IMR-90 (cell line): ENCODE measurements around the gene MEX3A. TPM values are rescaled to one million over a fixed set of nuclear protein-coding genes. Genes with fewer than 3 reads are reported as not detected.

Source experiments
- ATAC-seq: fragments of 200-7000 bp; cut with Tn5 transposase; 2 replicates; pipeline ENCODE4 v1.9.1; 2020; ENCODE audit warnings: low read depth, mild to moderate bottlenecking, moderate library complexity
- BruUV-seq: library from RNA; stranded (reverse); fragments of 400-500 nt; replicated peaks from 2 replicates; lab custom pipeline; 2021; lab: Mats Ljungman, UMichigan
- CTCF ChIA-PET: fragments of 300-600 bp; formaldehyde crosslinking; extraction: SDS; loops from one replicate; lab custom pipeline; 2021; ENCODE audit warnings: antibody characterized with exemption; lab: Yijun Ruan, JAX
- POLR2A ChIA-PET: fragments of 300-600 bp; sonication (Branson Sonifier 250); formaldehyde crosslinking; loops from one replicate; lab custom pipeline; 2022; ENCODE audit warnings: antibody characterized with exemption; ENCODE audit not compliant: unreplicated experiment; lab: Charles Lee
- DNase-seq: peaks from one replicate; pipeline ENCODE4 v3.0.0; 2013
- H2AFZ ChIP-seq: replicated peaks from 2 replicates; pipeline ENCODE3; 2013; ENCODE audit warnings: low read length, mild to moderate bottlenecking; ENCODE audit not compliant: poor library complexity
- H2AK5ac ChIP-seq: 2 replicates; pipeline ENCODE4 v1.6.1; 2013; ENCODE audit warnings: low read depth, low read length, inconsistent platforms
- H2AK9ac ChIP-seq: replicated peaks from 2 replicates; pipeline ENCODE3; 2013; ENCODE audit warnings: mild to moderate bottlenecking, low read depth, low read length, moderate library complexity; ENCODE audit not compliant: poor library complexity
- H2BK120ac ChIP-seq: 2 replicates; pipeline ENCODE4 v1.6.1; 2013; ENCODE audit warnings: low read depth, low read length, inconsistent platforms
- H2BK15ac ChIP-seq: 3 replicates; pipeline ENCODE4 v1.6.1; 2013; ENCODE audit warnings: low read depth, low read length, inconsistent platforms
- H2BK20ac ChIP-seq: 2 replicates; pipeline ENCODE4 v1.6.1; 2013; ENCODE audit warnings: low read depth, mild to moderate bottlenecking, inconsistent platforms, low read length, moderate library complexity
- H2BK5ac ChIP-seq: 2 replicates; pipeline ENCODE4 v1.6.1; 2013; ENCODE audit warnings: mild to moderate bottlenecking, low read depth, low read length, inconsistent platforms; ENCODE audit not compliant: poor library complexity, severe bottlenecking
- H3K14ac ChIP-seq: replicated peaks from 2 replicates; pipeline ENCODE4 v1.6.1; 2013; ENCODE audit warnings: low read depth, low read length, inconsistent platforms
- H3K18ac ChIP-seq: 2 replicates; pipeline ENCODE4 v1.6.1; 2013; ENCODE audit warnings: low read depth, low read length, control low read depth
- H3K23ac ChIP-seq: 2 replicates; pipeline ENCODE4 v1.6.1; 2013; ENCODE audit warnings: low read depth, low read length, inconsistent platforms
- H3K27ac ChIP-seq: 2 replicates; pipeline ENCODE4 v1.5.1; 2013; ENCODE audit warnings: mild to moderate bottlenecking, control low read depth, low read length; ENCODE audit not compliant: insufficient read depth
- H3K27me3 ChIP-seq: 2 replicates; pipeline ENCODE4 v1.6.1; 2013; ENCODE audit warnings: low read length; ENCODE audit not compliant: control insufficient read depth, insufficient read depth
- H3K36me3 ChIP-seq: 2 replicates; pipeline ENCODE4 v1.6.1; 2013; ENCODE audit warnings: low read length, mixed read lengths; ENCODE audit not compliant: control insufficient read depth, insufficient read depth
- H3K4ac ChIP-seq: 2 replicates; pipeline ENCODE4 v1.6.1; 2013; ENCODE audit warnings: low read depth, low read length, inconsistent platforms
- H3K4me1 ChIP-seq: 2 replicates; pipeline ENCODE4 v1.6.1; 2013; ENCODE audit warnings: low read length, mixed read lengths; ENCODE audit not compliant: control insufficient read depth, insufficient read depth
- H3K4me2 ChIP-seq: 2 replicates; pipeline ENCODE4 v1.6.1; 2013; ENCODE audit warnings: low read depth, mild to moderate bottlenecking, control low read depth, low read length, moderate library complexity
- H3K4me3 ChIP-seq: 2 replicates; pipeline ENCODE4 v1.5.1; 2013; ENCODE audit warnings: low read depth, mild to moderate bottlenecking, control low read depth, low read length, moderate library complexity; ENCODE audit not compliant: insufficient read depth
- H3K56ac ChIP-seq: 2 replicates; pipeline ENCODE4 v1.6.1; 2013; ENCODE audit warnings: low read length, inconsistent platforms; ENCODE audit not compliant: insufficient read depth; ENCODE audit errors: extremely low read depth
- H3K79me1 ChIP-seq, 2 experiments: 2 replicates each; pipeline ENCODE4 v1.6.1; 2013; ENCODE audit warnings: low read length in 2 of 2, inconsistent platforms in 1 of 2, low read depth in 1 of 2
- H3K9ac ChIP-seq: 2 replicates; pipeline ENCODE4 v1.6.1; 2013; ENCODE audit warnings: low read depth, low read length, control low read depth
- H3K9me1 ChIP-seq: 2 replicates; pipeline ENCODE4 v1.6.1; 2013; ENCODE audit warnings: low read length, inconsistent platforms; ENCODE audit not compliant: insufficient read depth
- H3K9me3 ChIP-seq: 2 replicates; pipeline ENCODE4 v1.6.1; 2013; ENCODE audit warnings: low read length; ENCODE audit not compliant: control insufficient read depth, insufficient read depth
- H4K20me1 ChIP-seq: 2 replicates; pipeline ENCODE4 v1.6.1; 2013; ENCODE audit warnings: low read length, inconsistent platforms; ENCODE audit not compliant: insufficient read depth
- H4K5ac ChIP-seq: 2 replicates; pipeline ENCODE4 v1.6.1; 2013; ENCODE audit warnings: mild to moderate bottlenecking, low read depth, low read length, control low read depth
- H4K8ac ChIP-seq, 2 experiments: 2 replicates each; pipeline ENCODE4 v1.6.1; 2013; ENCODE audit warnings: low read depth in 2 of 2, low read length in 2 of 2, control low read depth in 1 of 2, inconsistent platforms in 1 of 2
- H4K91ac ChIP-seq: 2 replicates; pipeline ENCODE4 v1.6.1; 2013; ENCODE audit warnings: low read depth, low read length, inconsistent platforms; ENCODE audit not compliant: insufficient read depth
- BHLHE40 ChIP-seq: fragments of 150-350 bp; IDR thresholded peaks from 2 replicates; pipeline ENCODE4 v1.6.1; 2016; ENCODE audit warnings: mild to moderate bottlenecking, low read depth, low read length
- CHD1 ChIP-seq: IDR thresholded peaks from 2 replicates; pipeline ENCODE4 v1.6.1; 2012; ENCODE audit warnings: low read depth, low read length, improper control_type of control experiment
- CTCF ChIP-seq: conservative IDR thresholded peaks from 2 replicates; pipeline ENCODE4 v1.5.1; 2012; ENCODE audit warnings: mild to moderate bottlenecking, low read depth, low read length, improper control_type of control experiment
- FOS ChIP-seq: fragments of 150-350 bp; IDR thresholded peaks from 2 replicates; pipeline ENCODE4 v1.6.1; 2016; ENCODE audit warnings: low read depth, low read length
- MAFK ChIP-seq: IDR thresholded peaks from 2 replicates; pipeline ENCODE4 v1.6.1; 2012; ENCODE audit warnings: low read depth, low read length, improper control_type of control experiment
- MAZ ChIP-seq: IDR thresholded peaks from 2 replicates; pipeline ENCODE4 v1.6.1; 2012; ENCODE audit warnings: low read depth, mild to moderate bottlenecking, low read length, improper control_type of control experiment, moderate library complexity, borderline replicate concordance
- NFE2L2 ChIP-seq: fragments of 150-350 bp; IDR thresholded peaks from 2 replicates; pipeline ENCODE4 v1.6.1; 2016; ENCODE audit warnings: low read depth, mild to moderate bottlenecking, low read length
- POLR2A ChIP-seq: IDR thresholded peaks from 2 replicates; pipeline ENCODE4 v1.6.1; 2012; ENCODE audit warnings: mild to moderate bottlenecking, low read depth, low read length
- RCOR1 ChIP-seq: IDR thresholded peaks from 2 replicates; pipeline ENCODE4 v1.6.1; 2012; ENCODE audit warnings: mild to moderate bottlenecking, low read length, improper control_type of control experiment; ENCODE audit not compliant: insufficient replicate concordance
- RFX5 ChIP-seq: IDR thresholded peaks from 2 replicates; pipeline ENCODE4 v1.8.0; 2012; ENCODE audit warnings: low read depth, mild to moderate bottlenecking, low read length, moderate library complexity
- SMC3 ChIP-seq: fragments of 150-350 bp; IDR thresholded peaks from 2 replicates; pipeline ENCODE4 v1.6.1; 2016; ENCODE audit warnings: low read depth, mild to moderate bottlenecking, antibody characterized with exemption, low read length, moderate library complexity
- WGBS, 2 experiments: methylation state at CpG; one replicate each; pipeline versions ENCODE4 v1.1.5 to v1.1.7; 2013; ENCODE audit warnings: missing lambda C conversion rate in 2 of 2; ENCODE audit not compliant: insufficient read length in 1 of 2; ENCODE audit errors: extremely low coverage in 2 of 2; 5-methylcytosine and 5-hydroxymethylcytosine counted together
- dilution Hi-C: fragments of 300-500 bp; cut with HindIII; formaldehyde crosslinking; loops from one replicate; pipeline ENCODE4 v1.14.3; 2018; ENCODE audit warnings: low sequenced_read_pairs; ENCODE audit not compliant: unreplicated experiment
- in situ Hi-C: fragments of 300-500 bp; cut with MboI; formaldehyde crosslinking; loops from 3 replicates; pipeline ENCODE4 v1.14.3; 2019; ENCODE audit warnings: low sequenced_read_pairs, inconsistent platforms, mixed read lengths
- intact Hi-C: fragments of 100-400 bp; cut with micrococcal nuclease; formaldehyde crosslinking; loops from 2 replicates; pipeline ENCODE4 v1.10.0; 2022
- polyA plus RNA-seq, 3 experiments: library from polyadenylated mRNA; depleted of rRNA; stranded (reverse); fragments of >200 nt; gene quantifications; 2 replicates each; pipeline ENCODE4 v1.2.3, GENCODE V29; 2012; ENCODE audit warnings: low replicate concordance in 1 of 3
- total RNA-seq: library from RNA; depleted of rRNA; stranded (reverse); fragments of >200 nt; gene quantifications from 2 replicates; pipeline ENCODE4 v1.2.3, GENCODE V29; 2012
- TF ChIP-seq, protein P1 (sequence below): fragments of 150-350 bp; IDR thresholded peaks from 2 replicates; pipeline ENCODE4 v1.6.1; 2016; ENCODE audit warnings: low read depth, mild to moderate bottlenecking, low read length, moderate library complexity, borderline replicate concordance
- TF ChIP-seq, protein P2 (sequence below): fragments of 150-350 bp; IDR thresholded peaks from 2 replicates; pipeline ENCODE4 v1.6.1; 2017; ENCODE audit warnings: mild to moderate bottlenecking, antibody characterized with exemption, low read length, low read depth

MEX3A gene
- total and polyA plus RNA-seq, 2 of the 4 experiments (the other 2 are of a cell fraction): 2.3 to 9.0 TPM

- Histone ChIP-seq H3K14ac (0 out of 2 replicates have a peak overlapping the region, but pooled peaks have one; percentile 19), H3K4me3 (no peak overlapping the region), H3K27ac (no peak overlapping the region), H4K5ac (peak overlapping the region; percentile 1; the same call in 1 of the 2 replicates), H2AK5ac (peak overlapping the region; percentile 97), H2BK15ac (peak overlapping the region; percentile 92; the same call in 2 of the 3 replicates), H3K9me3 (no peaks in the 10 kb centered on the region), H3K18ac (no peak overlapping the region), H3K27me3 (no peaks in the 10 kb centered on the region), H4K20me1 (no peaks in the 10 kb centered on the region), H3K9ac (no peak overlapping the region), H3K79me1 (peaks cover 19 to 62% of the 10 kb centered on the region in 2 experiments), H4K91ac (peak overlapping the region; percentile 98), H3K23ac (peak overlapping the region; percentile 44), H4K8ac (peak overlapping the region; percentile 93; a peak in 3 of 4 replicates), H3K56ac (no peak overlapping the region), H2AK9ac (peak overlapping the region; percentile 98), H2BK120ac (peak overlapping the region; percentile 90), H3K9me1 (peaks cover 22% of the 10 kb centered on the region), H3K4me2 (no peak overlapping the region), H3K4ac (peak overlapping the region; percentile 97), H3K36me3 (peaks cover 6% of the 10 kb centered on the region; the same call in 1 of the 2 replicates), H2BK5ac (no peak overlapping the region), H2BK20ac (peak overlapping the region; percentile 92), H2AFZ (no peak overlapping the region), H3K4me1 (peaks cover 17% of the 10 kb centered on the region)
- ATAC-seq: no peak
- dilution Hi-C loops (no loop called here), intact Hi-C loops (loop anchor here (2.0 to 10.0 kb wide), 2 partner anchors 43 to 217 kb away; no protein-coding TSS in a partner anchor), in situ Hi-C loops (loop anchor here (5.0 kb wide), 2 partner anchors 35 to 220 kb away; no protein-coding TSS in a partner anchor)
- BruUV-seq: no TSS peak
- WGBS, 2 experiments: 83% methylated on average over 1 of the region's 9 CpGs; no CpG with 5 or more reads in 1 of the 2 experiments
- ChIA-PET CTCF (interaction anchor here (1.1 to 5.6 kb wide), 4 partner anchors 25 to 127 kb away, joined by 5 to 64 read pairs (median 8); partner anchors contain the start of gene PMF1), POLR2A (interaction anchor here (2.0 kb wide), 1 partner anchor 32 kb away, joined by 8 read pairs; no protein-coding TSS in a partner anchor)
- no peak for TF ChIP-seq CHD1
- TF ChIP-seq RCOR1: no peak
- no peak for TF ChIP-seq RFX5
- no peak for TF ChIP-seq BHLHE40
- TF ChIP-seq, protein P1, sequence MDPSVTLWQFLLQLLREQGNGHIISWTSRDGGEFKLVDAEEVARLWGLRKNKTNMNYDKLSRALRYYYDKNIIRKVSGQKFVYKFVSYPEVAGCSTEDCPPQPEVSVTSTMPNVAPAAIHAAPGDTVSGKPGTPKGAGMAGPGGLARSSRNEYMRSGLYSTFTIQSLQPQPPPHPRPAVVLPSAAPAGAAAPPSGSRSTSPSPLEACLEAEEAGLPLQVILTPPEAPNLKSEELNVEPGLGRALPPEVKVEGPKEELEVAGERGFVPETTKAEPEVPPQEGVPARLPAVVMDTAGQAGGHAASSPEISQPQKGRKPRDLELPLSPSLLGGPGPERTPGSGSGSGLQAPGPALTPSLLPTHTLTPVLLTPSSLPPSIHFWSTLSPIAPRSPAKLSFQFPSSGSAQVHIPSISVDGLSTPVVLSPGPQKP: no peak
- TF ChIP-seq POLR2A: no peak
- TF ChIP-seq MAZ: no peak
- no peak for TF ChIP-seq CTCF
- TF ChIP-seq FOS: no peak
- no peak for TF ChIP-seq MAFK
- no peak for TF ChIP-seq SMC3
- TF ChIP-seq, protein P2, sequence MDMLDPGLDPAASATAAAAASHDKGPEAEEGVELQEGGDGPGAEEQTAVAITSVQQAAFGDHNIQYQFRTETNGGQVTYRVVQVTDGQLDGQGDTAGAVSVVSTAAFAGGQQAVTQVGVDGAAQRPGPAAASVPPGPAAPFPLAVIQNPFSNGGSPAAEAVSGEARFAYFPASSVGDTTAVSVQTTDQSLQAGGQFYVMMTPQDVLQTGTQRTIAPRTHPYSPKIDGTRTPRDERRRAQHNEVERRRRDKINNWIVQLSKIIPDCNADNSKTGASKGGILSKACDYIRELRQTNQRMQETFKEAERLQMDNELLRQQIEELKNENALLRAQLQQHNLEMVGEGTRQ: no peak
- no peak for TF ChIP-seq NFE2L2
- DNase-seq: no peak
These were observed 15.4 kb upstream of the MEX3A start for GRCh38 chr1:156097499-156098178.
